ENCODE measurements around the gene FRMD4A.

FRMD4A gene

DNA sequence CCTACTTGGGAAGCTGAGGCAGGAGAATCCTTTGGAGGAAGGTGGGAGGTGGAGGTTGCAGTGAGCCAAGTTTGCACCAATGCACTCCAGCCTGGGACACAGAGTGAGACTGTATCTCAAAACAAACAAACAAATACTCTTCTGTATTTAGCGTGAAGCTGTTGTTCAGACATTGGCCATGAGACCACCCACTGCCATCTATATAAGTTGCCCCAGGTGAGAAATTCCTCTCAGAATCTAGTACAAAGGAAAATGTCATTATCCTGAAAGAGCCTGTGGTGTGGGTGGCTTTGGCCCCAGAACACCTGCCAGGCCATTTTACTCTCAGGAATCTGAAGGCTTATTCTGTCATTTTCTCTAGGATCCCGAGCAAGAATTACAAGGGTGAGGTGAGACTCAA is 4.0 kb upstream of the FRMD4A start:
- Histone ChIP-seq H3K27me3 (ENCODE audit: insufficient read depth, low read length, poor library complexity) (peaks cover 10% of the 10 kb centered on the region), H2AFZ (ENCODE audit: low read depth, low read length) (no peak overlapping the region), H3K79me2 (ENCODE audit: insufficient read depth, low read length) (no peaks in the 10 kb centered on the region), H3K9ac (ENCODE audit: low read depth, low read length) (no peak overlapping the region), H3K27ac (ENCODE audit: low read length) (no peak overlapping the region), H3K36me3 (ENCODE audit: insufficient read depth, low read length) (no peaks in the 10 kb centered on the region), H3K4me3 (ENCODE audit: low read depth in 1 of 2, low read length in 2 of 2) (no peak overlapping the region), H3K4me2 (ENCODE audit: insufficient read depth, low read length) (no peak overlapping the region), H3K9me3 (ENCODE audit: insufficient read depth, low read length, severe bottlenecking) (no peaks in the 10 kb centered on the region), H3K4me1 (ENCODE audit: insufficient read depth, low read length) (no peaks in the 10 kb centered on the region), H4K20me1 (ENCODE audit: insufficient read depth, low read length) (no peaks in the 10 kb centered on the region)
- no peak for DNase-seq
- TF ChIP-seq, protein P1, sequence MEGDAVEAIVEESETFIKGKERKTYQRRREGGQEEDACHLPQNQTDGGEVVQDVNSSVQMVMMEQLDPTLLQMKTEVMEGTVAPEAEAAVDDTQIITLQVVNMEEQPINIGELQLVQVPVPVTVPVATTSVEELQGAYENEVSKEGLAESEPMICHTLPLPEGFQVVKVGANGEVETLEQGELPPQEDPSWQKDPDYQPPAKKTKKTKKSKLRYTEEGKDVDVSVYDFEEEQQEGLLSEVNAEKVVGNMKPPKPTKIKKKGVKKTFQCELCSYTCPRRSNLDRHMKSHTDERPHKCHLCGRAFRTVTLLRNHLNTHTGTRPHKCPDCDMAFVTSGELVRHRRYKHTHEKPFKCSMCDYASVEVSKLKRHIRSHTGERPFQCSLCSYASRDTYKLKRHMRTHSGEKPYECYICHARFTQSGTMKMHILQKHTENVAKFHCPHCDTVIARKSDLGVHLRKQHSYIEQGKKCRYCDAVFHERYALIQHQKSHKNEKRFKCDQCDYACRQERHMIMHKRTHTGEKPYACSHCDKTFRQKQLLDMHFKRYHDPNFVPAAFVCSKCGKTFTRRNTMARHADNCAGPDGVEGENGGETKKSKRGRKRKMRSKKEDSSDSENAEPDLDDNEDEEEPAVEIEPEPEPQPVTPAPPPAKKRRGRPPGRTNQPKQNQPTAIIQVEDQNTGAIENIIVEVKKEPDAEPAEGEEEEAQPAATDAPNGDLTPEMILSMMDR (IDR thresholded peaks at IDR 0.05; ENCODE audit: borderline replicate concordance, extremely low read depth, low read length, poor library complexity, severe bottlenecking), result no peak
- ATAC-seq (ENCODE audit: insufficient read depth, low read depth), result no peak

DNA sequence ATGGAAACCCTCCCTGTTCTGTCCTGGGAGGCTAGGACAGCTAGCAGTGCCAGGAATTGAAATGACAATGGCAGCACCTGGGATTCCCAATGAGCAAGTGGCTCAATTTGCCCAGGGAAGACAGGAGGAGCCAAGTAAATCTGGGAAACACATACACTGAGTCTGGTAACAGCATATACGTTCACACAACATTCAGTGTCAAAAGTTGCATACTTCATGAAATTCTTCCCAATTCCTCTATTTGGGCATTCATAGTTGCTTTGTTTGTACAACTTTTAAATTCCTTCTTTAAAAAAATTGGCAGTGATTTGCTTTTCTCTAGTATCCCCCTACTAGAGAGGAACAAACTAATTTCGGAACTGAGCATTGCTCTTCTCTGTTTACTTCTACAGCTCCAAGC is 2.9 kb upstream of the FRMD4A start:
- H4K20me1 ChIP-seq (ENCODE audit: insufficient read depth, low read length), result no peaks in the 10 kb centered on the region
- ATAC-seq (ENCODE audit: insufficient read depth, low read depth) (no peak), DNase-seq (no peak)
- no peaks in the 10 kb centered on the region for H3K9me3 ChIP-seq (ENCODE audit: insufficient read depth, low read length, severe bottlenecking)
- no peak overlapping the region for H3K27ac ChIP-seq (ENCODE audit: low read length)
- H3K4me3 ChIP-seq (ENCODE audit: low read depth in 1 of 2, low read length in 2 of 2), result no peak overlapping the region
- H3K36me3 ChIP-seq (ENCODE audit: insufficient read depth, low read length), result no peaks in the 10 kb centered on the region
- H3K79me2 ChIP-seq (ENCODE audit: insufficient read depth, low read length), result no peaks in the 10 kb centered on the region
- no peak overlapping the region for H2AFZ ChIP-seq (ENCODE audit: low read depth, low read length)
- H3K9ac ChIP-seq (ENCODE audit: low read depth, low read length), result no peak overlapping the region
- H3K4me1 ChIP-seq (ENCODE audit: insufficient read depth, low read length), result no peaks in the 10 kb centered on the region
- H3K4me2 ChIP-seq (ENCODE audit: insufficient read depth, low read length), result no peak overlapping the region
- peaks cover 15% of the 10 kb centered on the region for H3K27me3 ChIP-seq (ENCODE audit: insufficient read depth, low read length, poor library complexity)
- TF ChIP-seq, protein P1 (IDR thresholded peaks at IDR 0.05; ENCODE audit: borderline replicate concordance, extremely low read depth, low read length, poor library complexity, severe bottlenecking), result no peak
- TF ChIP-seq EZH2 (IDR thresholded peaks at IDR 0.05; ENCODE audit: borderline replicate concordance, low read depth, low read length, severe bottlenecking), result no peak

DNA sequence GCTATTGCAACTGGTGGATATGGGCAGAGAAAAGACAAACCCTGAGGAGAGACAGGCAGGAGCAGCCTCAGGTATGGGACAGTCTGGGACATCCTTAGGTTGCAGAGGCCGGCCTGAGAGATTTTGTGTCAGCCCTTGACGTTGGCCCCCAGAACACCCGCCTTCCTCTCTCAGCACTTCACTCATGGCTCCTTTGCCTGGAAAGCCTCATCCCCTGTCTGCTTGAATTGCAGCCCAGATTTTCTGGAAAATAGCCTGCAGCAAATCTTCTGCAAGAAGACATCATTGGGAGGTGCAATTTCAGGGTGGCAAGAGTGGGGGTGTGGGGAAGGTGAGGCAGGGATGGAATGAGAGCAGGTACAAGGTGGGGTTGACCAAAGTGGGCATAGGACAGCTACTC is 2.2 kb upstream of the FRMD4A start:
- H3K27me3 ChIP-seq (ENCODE audit: insufficient read depth, low read length, poor library complexity), result peaks cover 15% of the 10 kb centered on the region

More for the DNA sequence above, 2.2 kb upstream of the FRMD4A start:
- Histone ChIP-seq H3K27ac (ENCODE audit: low read length) (no peak overlapping the region), H3K4me3 (ENCODE audit: low read depth in 1 of 2, low read length in 2 of 2) (no peak overlapping the region), H4K20me1 (ENCODE audit: insufficient read depth, low read length) (no peaks in the 10 kb centered on the region), H3K36me3 (ENCODE audit: insufficient read depth, low read length) (no peaks in the 10 kb centered on the region), H3K4me1 (ENCODE audit: insufficient read depth, low read length) (no peaks in the 10 kb centered on the region), H3K9ac (ENCODE audit: low read depth, low read length) (no peak overlapping the region), H2AFZ (ENCODE audit: low read depth, low read length) (no peak overlapping the region), H3K9me3 (ENCODE audit: insufficient read depth, low read length, severe bottlenecking) (no peaks in the 10 kb centered on the region), H3K4me2 (ENCODE audit: insufficient read depth, low read length) (no peak overlapping the region), H3K79me2 (ENCODE audit: insufficient read depth, low read length) (no peaks in the 10 kb centered on the region)
- TF ChIP-seq, protein P1 (IDR thresholded peaks at IDR 0.05; ENCODE audit: borderline replicate concordance, extremely low read depth, low read length, poor library complexity, severe bottlenecking), result no peak
- TF ChIP-seq EZH2 (IDR thresholded peaks at IDR 0.05; ENCODE audit: borderline replicate concordance, low read depth, low read length, severe bottlenecking), result no peak
- DNase-seq (no peak), ATAC-seq (ENCODE audit: insufficient read depth, low read depth) (no peak)
